ENCODE results near the gene ETFDH.

DNA sequence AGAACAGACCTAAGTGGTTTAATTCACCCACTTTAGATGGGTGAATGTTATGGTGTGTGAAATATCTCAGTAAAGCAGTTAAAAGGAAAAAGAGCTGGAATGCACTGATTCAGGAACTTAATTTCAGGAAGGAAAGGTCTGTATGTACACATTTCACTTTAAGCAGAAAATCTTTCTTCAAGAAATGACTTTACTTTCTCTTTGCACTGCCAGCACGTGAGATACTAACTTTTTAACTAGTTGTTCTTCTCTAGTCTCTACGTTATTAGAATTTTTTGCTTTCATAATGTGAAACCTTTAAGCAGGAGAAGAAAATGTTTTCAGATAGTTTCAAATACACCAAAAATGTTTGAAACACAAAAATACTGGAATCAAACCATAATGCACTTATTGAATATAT lies 19.2 kb upstream of the ETFDH start:
- TF ChIP-seq, protein P1, sequence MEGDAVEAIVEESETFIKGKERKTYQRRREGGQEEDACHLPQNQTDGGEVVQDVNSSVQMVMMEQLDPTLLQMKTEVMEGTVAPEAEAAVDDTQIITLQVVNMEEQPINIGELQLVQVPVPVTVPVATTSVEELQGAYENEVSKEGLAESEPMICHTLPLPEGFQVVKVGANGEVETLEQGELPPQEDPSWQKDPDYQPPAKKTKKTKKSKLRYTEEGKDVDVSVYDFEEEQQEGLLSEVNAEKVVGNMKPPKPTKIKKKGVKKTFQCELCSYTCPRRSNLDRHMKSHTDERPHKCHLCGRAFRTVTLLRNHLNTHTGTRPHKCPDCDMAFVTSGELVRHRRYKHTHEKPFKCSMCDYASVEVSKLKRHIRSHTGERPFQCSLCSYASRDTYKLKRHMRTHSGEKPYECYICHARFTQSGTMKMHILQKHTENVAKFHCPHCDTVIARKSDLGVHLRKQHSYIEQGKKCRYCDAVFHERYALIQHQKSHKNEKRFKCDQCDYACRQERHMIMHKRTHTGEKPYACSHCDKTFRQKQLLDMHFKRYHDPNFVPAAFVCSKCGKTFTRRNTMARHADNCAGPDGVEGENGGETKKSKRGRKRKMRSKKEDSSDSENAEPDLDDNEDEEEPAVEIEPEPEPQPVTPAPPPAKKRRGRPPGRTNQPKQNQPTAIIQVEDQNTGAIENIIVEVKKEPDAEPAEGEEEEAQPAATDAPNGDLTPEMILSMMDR (IDR thresholded peaks at IDR 0.05; ENCODE audit: low read depth, low read length), result no peak
- TF ChIP-seq POLR2A (IDR thresholded peaks at IDR 0.05; ENCODE audit: extremely low read depth, insufficient read length) (no peak), MYC (IDR thresholded peaks at IDR 0.05; ENCODE audit: low read depth, low read length) (no peak)

All from NB4 (cell line).